MCF 10A (cell line): ENCODE measurements around the gene PTBP1. TPM values are rescaled to one million over a fixed set of nuclear protein-coding genes. Genes with fewer than 3 reads are reported as not detected.
A peak's percentile ranks its signal among the peaks of the same experiment; 100 is the strongest.

Experiments
- BruUV-seq: library from RNA; stranded (reverse); fragments of 400-500 nt; replicated peaks from 2 replicates; lab custom pipeline; 2021; lab: Mats Ljungman, UMichigan
- CTCF ChIA-PET: fragments of 300-600 bp; sonication (Branson Sonifier 250); formaldehyde crosslinking; extraction: SDS; loops from one replicate; lab custom pipeline; 2021; ENCODE audit warnings: antibody characterized with exemption, inconsistent platforms; lab: Yijun Ruan, JAX
- POLR2A ChIA-PET: fragments of 300-600, 350-650 bp; sonication (Branson Sonifier 250); formaldehyde crosslinking; extraction: SDS; loops from one replicate; lab custom pipeline; 2020; ENCODE audit warnings: antibody characterized with exemption, inconsistent platforms; lab: Yijun Ruan, JAX
- DNase-seq: peaks from one replicate; pipeline ENCODE4 v3.0.0-alpha.2; 2018; ENCODE audit not compliant: unreplicated experiment
- H3K27ac Mint-ChIP-seq: one replicate; pipeline ENCODE4 v1.8.0; 2022; ENCODE audit warnings: mild to moderate bottlenecking, low read depth, mixed read lengths; ENCODE audit not compliant: unreplicated experiment
- H3K27me3 Mint-ChIP-seq: one replicate; pipeline ENCODE4 v1.8.0; 2022; ENCODE audit warnings: mixed read lengths; ENCODE audit not compliant: insufficient read depth, unreplicated experiment
- H3K36me3 Mint-ChIP-seq: one replicate; pipeline ENCODE4 v1.8.0; 2022; ENCODE audit warnings: mild to moderate bottlenecking, moderate library complexity, mixed read lengths; ENCODE audit not compliant: insufficient read depth, unreplicated experiment
- H3K4me1 Mint-ChIP-seq: one replicate; pipeline ENCODE4 v1.8.0; 2022; ENCODE audit warnings: mixed read lengths; ENCODE audit not compliant: insufficient read depth, unreplicated experiment
- H3K4me3 Mint-ChIP-seq: one replicate; pipeline ENCODE4 v1.8.0; 2022; ENCODE audit warnings: mild to moderate bottlenecking, moderate library complexity, mixed read lengths; ENCODE audit not compliant: unreplicated experiment
- H3K9me3 Mint-ChIP-seq: one replicate; pipeline ENCODE4 v1.8.0; 2022; ENCODE audit warnings: mixed read lengths; ENCODE audit not compliant: unreplicated experiment
- intact Hi-C: fragments of 100-400 bp; cut with micrococcal nuclease; formaldehyde crosslinking; loops from 2 replicates; pipeline ENCODE4 v1.14.1; 2022
- total RNA-seq: library from RNA; stranded (reverse); gene quantifications from 2 replicates; pipeline ENCODE4 v1.2.3, GENCODE V29; 2022
- TF ChIP-seq, protein P1 (sequence below): fragments of 200-600 bp; IDR thresholded peaks from one replicate; pipeline ENCODE4 v1.8.0; 2022; ENCODE audit warnings: antibody characterized with exemption, mild to moderate bottlenecking; ENCODE audit not compliant: unreplicated experiment

Gene PTBP1
- total RNA-seq, 1 experiment from 2014 or later, result 431 TPM

- CTCF ChIA-PET, result interaction anchor here (0.7 kb wide), 1 partner anchor 62 kb away, joined by 3 read pairs; no protein-coding TSS in a partner anchor
- no peaks in the 10 kb centered on the region for H3K27me3 Mint-ChIP-seq
- H3K36me3 Mint-ChIP-seq, result peaks cover 25% of the 10 kb centered on the region
- H3K9me3 Mint-ChIP-seq, result no peaks in the 10 kb centered on the region
- POLR2A ChIA-PET, result interaction anchor here (0.6 kb wide), 1 partner anchor 11 kb away, joined by 4 read pairs; no protein-coding TSS in a partner anchor
- H3K27ac Mint-ChIP-seq, result no peak overlapping the region
- TF ChIP-seq, protein P1, sequence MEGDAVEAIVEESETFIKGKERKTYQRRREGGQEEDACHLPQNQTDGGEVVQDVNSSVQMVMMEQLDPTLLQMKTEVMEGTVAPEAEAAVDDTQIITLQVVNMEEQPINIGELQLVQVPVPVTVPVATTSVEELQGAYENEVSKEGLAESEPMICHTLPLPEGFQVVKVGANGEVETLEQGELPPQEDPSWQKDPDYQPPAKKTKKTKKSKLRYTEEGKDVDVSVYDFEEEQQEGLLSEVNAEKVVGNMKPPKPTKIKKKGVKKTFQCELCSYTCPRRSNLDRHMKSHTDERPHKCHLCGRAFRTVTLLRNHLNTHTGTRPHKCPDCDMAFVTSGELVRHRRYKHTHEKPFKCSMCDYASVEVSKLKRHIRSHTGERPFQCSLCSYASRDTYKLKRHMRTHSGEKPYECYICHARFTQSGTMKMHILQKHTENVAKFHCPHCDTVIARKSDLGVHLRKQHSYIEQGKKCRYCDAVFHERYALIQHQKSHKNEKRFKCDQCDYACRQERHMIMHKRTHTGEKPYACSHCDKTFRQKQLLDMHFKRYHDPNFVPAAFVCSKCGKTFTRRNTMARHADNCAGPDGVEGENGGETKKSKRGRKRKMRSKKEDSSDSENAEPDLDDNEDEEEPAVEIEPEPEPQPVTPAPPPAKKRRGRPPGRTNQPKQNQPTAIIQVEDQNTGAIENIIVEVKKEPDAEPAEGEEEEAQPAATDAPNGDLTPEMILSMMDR, result no peak
- intact Hi-C loops, result no loop called here
- no peak overlapping the region for H3K4me3 Mint-ChIP-seq
- BruUV-seq, result TSS peak; percentile 10
- H3K4me1 Mint-ChIP-seq, result no peaks in the 10 kb centered on the region
- DNase-seq, result no peak
Measured at GRCh38 chr19:765179-765738, 32.0 kb upstream of the PTBP1 start.

- H3K4me3 Mint-ChIP-seq, result no peak overlapping the region
- H3K4me1 Mint-ChIP-seq, result no peaks in the 10 kb centered on the region
- intact Hi-C loops, result no loop called here
- CTCF ChIA-PET, result interaction anchor here (0.7 to 1.5 kb wide), 2 partner anchors 15 to 155 kb away, joined by 3 to 4 read pairs; no protein-coding TSS in a partner anchor
- BruUV-seq, result no TSS peak
- H3K27me3 Mint-ChIP-seq, result no peaks in the 10 kb centered on the region
- no peak for DNase-seq
- H3K9me3 Mint-ChIP-seq, result no peaks in the 10 kb centered on the region
- no peak overlapping the region for H3K27ac Mint-ChIP-seq
- H3K36me3 Mint-ChIP-seq, result peaks cover 5% of the 10 kb centered on the region
- TF ChIP-seq, protein P1, result no peak
- POLR2A ChIA-PET, result interaction anchor here (1.6 kb wide), 1 partner anchor 17 kb away, joined by 4 read pairs; no protein-coding TSS in a partner anchor
Measured at GRCh38 chr19:768424-768823, 28.8 kb upstream of the PTBP1 start.

DNA sequence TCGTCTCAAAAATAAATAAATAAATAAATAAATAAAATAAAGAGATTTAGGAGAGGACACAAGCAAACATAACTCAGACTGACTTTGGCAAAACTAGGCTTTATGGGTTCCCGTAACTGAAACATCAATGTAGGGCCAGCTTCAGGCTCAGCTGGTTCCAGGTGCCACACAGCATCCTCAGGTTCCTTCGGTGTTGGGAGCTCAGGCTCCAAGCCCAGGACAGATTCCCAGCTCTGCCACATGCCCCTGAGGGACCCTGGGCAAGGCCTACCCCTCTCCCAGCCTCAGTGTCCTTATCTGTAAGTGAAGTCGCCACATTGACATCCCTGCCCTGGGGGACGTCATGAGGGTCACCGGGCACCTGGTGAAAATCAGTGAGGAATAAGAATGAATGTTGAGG is 27.6 kb upstream of the PTBP1 start:
- no peak for DNase-seq
- Mint-ChIP-seq H3K36me3 (peaks cover 5% of the 10 kb centered on the region), H3K4me3 (no peak overlapping the region), H3K9me3 (no peaks in the 10 kb centered on the region), H3K4me1 (no peaks in the 10 kb centered on the region), H3K27ac (no peak overlapping the region), H3K27me3 (no peaks in the 10 kb centered on the region)
- TF ChIP-seq, protein P1, result no peak
- POLR2A ChIA-PET, result interaction anchor here (0.7 kb wide), 2 partner anchors 32 to 44 kb away, joined by 3 read pairs; no protein-coding TSS in a partner anchor
- CTCF ChIA-PET, result interaction anchor here (0.5 to 2.7 kb wide), 16 partner anchors 9 to 215 kb away, joined by 3 to 10 read pairs (median 4); partner anchors contain the start of gene WDR18
- BruUV-seq, result no TSS peak
- intact Hi-C loops, result loop anchor here (1.0 to 5.0 kb wide), 5 partner anchors 30 to 232 kb away; partner anchors contain the start of gene WDR18

- Mint-ChIP-seq H3K36me3 (peaks cover 5% of the 10 kb centered on the region), H3K9me3 (no peaks in the 10 kb centered on the region), H3K27ac (no peak overlapping the region), H3K4me1 (no peaks in the 10 kb centered on the region), H3K4me3 (no peak overlapping the region), H3K27me3 (no peaks in the 10 kb centered on the region)
- peak; percentile 71 for DNase-seq
- POLR2A ChIA-PET, result interaction anchor here (1.1 kb wide), 1 partner anchor 150 kb away, joined by 4 read pairs; no protein-coding TSS in a partner anchor
- TF ChIP-seq, protein P1, result peak; percentile 71
- CTCF ChIA-PET, result interaction anchor here (0.6 to 2.7 kb wide), 8 partner anchors 19 to 578 kb away, joined by 3 to 8 read pairs (median 3); partner anchors contain the start of gene WDR18
- intact Hi-C loops, result loop anchor here (5.0 kb wide), 1 partner anchor 211 kb away; the partner anchor contains the start of gene WDR18
- no TSS peak for BruUV-seq
Measured at GRCh38 chr19:771332-771785, 25.9 kb upstream of the PTBP1 start.
